GM21825 (cell line): ENCODE data around the gene DMRTB1.

Source experiments
- ATAC-seq: cut with Tn5 transposase; IDR thresholded peaks from one replicate; pipeline ENCODE4 v1.9.1; 2021; ENCODE audit warnings: mild to moderate bottlenecking, moderate library complexity; ENCODE audit not compliant: unreplicated experiment

Gene DMRTB1

DNA sequence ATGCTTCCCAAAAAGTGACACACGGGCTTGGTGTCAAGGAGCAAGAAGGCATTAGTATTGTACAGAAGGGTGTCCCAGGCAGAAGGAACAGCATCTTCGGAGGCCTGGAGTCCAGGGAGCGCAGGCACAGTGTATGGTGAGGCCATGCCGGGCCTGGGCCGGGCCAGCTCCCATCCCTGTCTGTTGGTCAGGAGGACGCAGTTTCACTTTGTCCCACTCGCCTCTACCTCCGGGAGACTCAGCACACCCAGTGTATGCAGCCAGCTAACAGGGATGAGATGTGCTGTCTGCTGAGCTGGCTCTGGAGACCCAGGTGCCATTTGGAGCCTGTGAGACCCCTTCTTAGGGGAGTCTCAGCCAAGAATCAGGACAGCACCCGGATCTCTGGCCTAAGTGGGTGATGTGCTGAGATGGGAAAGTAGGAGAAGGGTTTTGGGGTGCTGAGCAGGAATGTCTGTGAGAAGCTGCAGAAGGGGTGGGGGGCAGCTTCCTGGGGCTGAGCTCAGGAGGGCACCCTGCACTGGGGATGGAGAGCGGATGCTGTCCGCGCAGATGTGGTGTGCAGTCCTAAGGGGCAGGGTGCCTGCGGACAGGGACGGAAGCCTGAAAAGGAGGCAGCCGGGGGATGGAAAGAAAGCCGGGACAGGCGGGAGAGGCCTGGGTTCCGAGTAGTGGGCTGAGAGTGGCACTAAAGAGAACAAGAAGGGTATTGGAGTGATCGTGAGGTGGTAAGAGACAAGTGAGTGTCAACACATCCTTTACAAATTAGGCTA lies 25.7 kb downstream of the DMRTB1 start:
- no peak for ATAC-seq

DNA sequence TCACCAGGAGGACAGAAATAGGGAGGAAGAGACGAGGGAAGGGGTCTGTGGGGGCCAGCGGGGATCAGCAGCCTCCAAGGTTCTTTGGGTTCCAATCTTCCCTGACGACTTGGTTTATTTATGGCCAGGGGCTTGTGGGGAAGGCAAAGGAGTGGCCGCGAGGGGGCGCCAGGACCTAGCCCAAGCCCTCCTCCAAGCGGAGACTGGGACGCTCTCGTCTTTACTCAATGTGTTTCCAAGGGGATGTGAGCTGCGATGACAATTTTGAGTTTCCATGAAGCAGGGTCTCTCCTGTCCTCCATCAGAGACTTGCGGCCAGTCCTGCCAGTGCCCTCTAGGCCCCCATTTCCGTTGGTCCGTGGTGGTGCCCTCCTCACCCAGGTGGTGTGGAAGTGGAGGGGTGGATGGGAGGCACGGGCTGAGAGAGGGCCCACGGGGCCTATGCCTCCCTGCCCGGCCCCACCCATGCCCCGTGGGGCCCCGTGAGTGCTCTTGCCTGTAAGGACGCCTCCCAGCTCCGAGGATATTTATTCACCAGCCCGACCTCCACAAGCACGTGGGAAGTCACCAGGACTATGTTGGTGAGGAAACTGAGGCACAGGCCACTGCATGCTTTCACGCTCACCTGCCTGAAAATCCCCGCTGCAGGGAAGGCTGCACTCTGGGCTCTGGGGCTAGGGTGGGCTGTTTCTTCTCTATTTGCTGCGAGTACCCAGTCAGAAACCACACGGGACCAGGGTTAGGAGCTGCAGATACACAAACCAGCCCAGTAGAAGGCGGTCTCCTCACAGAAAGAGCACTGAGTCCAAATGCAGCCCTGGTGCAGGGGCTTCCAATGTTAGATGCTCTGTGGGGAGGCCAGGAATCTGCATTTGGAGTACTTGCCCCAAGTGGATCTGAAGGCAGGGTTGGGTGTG lies 26.5 kb downstream of the DMRTB1 start:
- no peak for ATAC-seq

DNA sequence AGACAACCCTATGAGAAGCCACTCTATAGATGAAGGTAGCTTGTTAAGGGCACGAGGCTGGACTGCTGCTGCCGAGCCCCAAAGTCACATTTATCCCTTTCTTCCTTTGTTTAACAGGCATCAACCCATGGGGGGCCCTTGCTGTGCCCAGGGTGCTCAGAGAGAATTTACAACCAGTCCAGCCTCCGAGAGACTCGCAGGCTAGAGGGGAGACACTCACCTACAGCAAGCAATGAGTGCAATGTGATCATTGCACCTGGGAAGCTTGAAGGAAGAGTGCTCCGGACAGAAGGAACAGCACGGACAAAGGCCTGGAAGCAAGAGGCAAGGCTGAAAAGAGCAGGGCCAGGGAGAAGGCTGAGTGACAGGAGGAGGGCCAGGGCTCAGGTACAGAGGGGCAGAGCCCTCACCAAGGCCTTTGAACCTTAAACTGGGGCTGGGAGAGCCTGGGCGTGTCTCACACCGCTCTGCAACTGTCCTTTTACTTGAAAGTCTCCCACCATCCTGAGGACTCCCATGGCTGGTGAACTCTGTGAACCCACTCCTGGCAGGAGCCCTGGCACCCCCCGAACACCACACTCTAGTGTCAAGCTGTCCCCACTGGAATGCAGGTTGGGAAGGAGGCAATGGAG lies 27.3 kb downstream of the DMRTB1 start:
- no peak for ATAC-seq

DNA sequence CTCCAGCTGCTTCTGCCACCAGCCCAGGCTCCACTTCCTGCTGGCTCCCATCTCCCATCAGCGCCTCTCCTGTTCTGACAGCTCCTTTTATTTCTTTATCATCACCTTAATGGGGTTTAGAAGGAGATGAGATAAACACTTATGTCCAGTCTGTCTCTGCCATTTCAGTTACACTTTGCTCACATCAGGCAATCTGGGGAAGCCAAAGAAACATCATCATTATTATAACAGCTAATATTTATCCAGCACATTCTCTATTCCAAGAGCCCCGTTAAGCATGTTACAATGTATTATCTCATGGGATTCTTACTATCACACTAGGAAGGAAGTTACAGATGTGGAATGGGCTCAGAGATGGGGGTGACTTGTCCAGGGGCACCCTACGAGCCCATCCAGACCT lies 31.2 kb downstream of the DMRTB1 start:
- ATAC-seq: no peak

DNA sequence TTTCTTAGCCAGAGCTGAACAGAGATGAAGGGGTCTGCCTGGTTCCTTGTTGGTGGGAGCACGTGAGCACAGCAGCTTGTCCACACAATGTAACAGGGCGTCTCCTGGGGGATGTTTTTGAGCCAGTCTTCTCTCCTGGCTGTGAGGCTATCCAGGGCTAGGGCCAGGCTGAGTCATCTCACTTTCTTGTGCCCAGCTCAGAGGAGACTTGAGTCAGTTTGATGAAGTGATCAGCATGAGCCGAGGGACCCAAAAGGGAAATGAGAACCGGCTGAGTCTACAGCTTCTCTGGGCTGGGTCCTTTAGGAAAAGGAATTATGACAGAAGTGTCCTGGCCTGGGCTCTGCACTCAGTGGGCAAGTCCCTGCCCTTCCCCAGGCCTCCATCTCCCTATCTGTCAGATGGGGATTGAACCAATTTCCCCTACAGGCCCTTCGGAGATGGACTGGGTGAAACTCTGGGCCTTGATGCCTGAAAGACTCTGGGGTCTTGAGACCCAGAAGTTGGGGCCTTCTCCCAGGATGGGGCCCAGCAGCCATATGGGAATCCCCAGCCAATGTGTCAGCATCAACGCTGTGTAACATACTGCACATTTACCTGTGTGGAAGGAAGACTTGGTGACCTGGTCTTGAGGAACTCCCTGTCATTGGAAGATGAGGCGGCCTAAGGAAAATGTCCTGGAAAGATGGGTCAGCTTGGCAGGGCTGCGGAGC lies 36.6 kb downstream of the DMRTB1 start:
- no peak for ATAC-seq

DNA sequence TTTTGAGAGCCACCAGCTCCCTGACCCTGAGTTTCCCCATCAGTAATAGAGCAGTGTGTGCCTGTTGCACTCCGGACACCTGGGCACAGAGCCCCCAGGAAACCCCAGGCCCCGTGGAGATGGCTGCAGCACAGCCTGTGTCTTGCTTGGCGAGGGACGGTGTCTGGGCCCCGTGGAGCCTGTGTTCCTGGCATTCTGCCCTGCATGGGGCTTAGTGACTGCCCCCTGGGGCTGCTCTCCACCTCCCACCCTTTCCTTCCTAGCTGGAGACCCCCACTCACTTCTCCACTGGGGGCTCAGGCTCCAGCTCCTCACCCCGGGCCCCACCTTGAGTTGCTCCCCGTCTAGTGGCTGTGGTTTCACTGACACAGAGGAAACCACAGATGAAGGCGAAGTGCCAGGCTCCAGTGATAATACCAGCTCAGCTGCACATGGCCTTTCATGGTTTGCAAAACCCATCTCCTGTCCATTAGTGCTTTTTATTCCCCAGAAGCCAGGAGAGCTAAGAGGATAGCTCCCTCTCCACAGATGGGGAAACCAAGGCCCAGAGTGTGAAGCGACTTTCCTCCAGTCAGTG lies 39.4 kb downstream of the DMRTB1 start:
- no peak for ATAC-seq

DNA sequence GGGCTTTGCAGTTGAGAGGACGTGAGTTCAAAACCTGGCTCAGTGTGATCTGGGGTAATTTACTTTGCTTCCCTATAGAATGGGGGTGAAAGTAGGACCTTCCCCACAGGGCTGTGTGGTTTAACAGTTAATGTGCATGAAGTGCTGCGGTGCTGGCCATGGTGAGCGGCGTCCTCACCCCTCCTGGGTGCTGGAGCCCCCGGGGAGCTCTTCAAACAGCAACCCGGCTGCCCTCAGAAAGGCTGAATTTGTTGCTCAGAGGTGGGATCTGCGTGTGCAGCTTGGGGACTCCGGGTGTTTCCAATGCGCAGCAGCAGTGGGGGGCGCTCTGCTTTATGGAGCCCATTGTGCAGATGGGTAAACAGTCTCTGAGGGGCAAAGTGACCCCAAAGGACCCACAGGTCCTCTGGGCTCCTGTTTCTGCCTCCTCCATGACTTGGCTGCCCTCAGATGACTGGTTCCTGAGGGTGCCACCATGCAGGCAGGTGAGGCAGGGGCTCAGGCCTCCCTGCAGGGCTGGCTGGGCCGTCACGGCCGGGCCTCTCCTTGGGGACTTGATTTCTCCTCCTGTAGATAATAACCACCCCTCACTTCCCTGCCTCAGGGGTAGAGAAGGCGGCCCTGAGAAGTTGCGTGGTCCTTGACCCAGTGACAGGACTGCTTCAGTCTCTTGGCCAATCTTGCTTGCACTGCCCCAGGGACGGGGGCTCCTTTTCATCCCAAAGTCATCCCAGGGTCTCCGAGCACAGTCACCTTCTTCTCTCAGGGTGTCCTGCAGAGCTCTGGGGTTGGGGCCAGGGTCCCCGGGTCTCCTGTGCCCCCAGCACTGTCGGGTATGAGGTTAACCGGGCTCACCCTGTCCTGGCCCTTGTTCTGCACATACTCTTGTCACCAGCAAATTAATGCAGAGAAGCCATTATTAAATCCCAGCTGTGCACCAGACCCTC lies 40.3 kb downstream of the DMRTB1 start:
- ATAC-seq: no peak

DNA sequence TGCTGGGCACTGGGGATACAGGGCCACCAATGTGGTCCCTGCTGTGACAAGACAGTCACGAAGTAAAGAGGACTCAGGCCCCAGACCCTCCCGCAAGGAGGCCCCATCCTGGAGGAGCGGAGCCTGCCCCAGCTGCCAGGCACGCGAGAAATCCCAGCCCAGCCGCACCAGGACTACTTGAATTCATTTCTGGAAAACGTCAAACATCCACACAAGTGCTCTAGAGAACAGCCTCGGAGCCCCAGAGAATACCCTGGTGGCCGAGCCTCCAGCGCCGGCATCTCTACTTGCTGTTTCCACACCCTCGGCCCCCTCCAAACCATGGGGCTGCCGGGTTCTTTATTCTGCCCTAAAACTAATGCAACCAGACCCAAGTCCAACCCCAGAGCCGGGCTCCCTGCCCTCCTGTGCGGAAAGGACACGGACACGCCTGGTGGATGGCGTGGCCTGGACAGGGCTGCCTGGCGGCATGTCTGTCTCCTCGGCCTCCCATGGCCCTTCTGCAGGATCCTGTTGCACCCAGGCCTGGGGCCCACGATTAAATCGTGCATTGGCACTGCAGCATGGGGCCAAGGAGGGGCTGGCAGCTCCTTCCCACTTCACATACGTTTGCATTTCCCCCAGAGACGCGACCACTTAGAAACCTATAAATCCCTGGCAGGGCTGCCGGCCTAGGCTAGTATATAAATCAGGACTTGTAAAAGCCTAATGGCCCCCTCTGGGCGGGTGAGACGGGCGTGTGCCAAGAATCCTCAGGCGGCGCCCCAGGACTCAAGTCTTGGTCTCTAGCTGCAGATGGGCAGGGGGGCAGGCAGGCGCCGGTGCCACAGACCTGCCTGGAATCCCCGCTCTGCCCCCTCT lies 41.2 kb downstream of the DMRTB1 start:
- ATAC-seq: no peak

DNA sequence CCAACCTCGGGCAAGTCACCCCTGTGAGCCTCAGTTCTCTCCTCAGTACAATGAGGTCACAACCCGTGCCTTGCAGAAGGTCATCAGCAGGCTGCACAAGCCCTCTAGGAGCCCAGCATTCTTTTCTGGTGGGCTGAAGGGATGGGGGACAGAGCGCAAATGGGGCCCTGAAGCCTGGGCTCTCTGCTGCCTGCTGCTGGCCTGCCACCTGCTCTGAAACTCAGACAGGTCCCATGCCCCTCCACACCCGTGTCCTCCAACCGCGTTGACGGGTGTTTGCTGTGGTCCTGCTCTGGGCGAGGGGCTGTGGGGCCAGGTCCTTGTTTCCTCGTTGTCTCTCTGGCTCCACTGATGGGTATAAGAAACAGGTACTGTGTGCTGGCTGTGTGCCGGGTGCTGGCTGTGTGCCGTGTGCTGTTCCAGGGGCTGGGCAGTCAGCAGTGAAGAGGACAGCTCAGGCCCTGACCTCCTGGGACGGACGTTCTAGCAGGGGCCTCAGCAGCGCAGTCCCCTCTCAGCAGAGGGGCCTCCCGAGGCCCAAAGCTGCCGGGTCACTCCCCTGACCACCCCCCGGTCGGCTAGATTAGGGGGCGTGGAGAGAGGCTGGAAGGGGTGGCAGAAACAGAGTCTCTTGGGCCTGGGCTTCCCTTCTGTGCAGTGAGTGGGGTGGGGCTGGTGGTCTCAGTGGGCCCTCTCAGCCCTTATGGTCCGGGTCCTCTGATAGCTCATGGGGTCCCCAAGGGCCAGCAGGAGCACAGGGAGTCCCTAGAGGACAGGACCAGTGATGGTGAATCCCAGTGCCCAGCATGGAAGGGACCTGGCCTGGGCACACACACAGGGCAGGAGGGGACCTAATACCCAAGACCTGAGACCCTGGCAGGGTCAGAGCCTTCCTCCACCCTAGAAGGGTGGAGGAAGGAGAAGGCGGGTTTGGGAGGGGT lies 42.1 kb downstream of the DMRTB1 start:
- ATAC-seq: no peak

DNA sequence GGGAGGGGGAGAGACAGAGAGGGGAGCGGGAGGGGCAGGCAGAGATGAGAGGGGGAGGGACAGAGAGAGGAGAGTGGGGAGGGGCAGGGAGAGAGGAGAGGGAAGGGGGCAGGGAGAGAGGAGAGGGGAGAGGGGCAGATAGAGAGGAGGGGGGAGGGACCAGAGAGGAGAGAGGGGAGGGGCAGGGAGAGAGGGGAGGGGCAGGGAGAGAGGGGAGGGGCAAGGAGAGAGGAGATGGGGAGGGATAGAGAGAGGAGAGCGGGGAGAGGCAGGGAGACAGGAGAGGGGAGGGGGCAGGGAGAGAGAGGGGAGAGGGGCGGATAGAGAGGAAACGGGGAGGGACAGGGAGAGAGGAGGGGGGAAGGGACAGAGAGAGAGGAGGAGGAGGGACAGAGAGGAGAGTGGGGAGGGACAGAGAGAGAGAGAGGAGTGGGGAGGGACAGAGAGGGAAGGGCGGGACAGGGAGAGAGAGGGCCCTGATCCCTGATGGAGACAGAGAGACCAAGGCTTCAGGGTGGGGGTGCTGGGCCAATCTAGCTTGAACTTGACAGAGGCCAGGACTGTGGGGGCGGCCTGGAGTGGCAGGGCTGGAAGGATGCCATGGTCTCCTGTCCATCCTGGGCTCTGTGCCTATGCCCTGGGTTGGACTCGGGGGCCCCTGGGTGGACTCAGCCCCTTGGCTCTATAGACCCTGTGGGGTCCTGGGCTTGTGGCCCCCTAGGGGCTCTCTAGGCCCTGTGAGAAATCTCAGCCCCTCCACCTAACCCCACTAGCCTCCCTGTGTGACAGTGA lies 43.6 kb downstream of the DMRTB1 start:
- no peak for ATAC-seq

DNA sequence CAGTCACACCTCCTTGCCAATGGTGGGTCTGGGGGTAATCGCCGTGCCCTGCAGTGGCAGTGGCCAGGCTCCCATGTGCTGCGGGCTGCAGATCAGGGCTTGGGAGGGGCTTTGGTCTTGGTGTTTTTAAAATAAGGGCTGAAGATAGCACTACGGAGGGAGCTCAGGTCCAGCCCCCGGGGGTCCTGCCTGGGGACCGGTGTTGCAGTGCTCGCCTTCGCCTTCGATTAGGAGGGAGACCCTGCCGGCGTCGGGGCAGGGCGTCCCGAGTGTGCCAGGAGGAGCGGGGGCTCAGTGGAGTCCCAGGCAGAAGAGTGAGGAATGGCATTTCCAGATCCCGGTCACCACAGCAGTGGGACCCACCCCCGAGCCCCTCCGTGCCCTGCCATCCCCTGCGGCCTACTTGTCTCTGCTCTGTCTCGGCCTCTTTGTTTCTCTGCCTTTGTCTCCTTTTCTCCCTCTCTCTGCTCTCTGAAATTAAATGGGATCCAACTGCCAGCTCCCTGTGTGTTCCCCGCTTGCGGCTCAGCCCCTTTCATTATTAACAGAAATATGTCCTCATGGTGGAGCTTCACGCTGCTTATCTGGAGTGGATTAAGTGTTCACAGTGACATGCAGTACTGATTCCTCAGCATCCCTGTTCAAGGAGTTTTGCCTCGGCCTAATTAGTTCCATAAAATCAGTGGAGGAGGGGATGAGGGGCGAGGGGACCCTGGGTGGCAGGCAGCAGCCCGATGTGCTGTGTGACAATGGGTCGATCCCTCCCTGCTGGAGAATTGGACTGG lies 44.4 kb downstream of the DMRTB1 start:
- no peak for ATAC-seq

DNA sequence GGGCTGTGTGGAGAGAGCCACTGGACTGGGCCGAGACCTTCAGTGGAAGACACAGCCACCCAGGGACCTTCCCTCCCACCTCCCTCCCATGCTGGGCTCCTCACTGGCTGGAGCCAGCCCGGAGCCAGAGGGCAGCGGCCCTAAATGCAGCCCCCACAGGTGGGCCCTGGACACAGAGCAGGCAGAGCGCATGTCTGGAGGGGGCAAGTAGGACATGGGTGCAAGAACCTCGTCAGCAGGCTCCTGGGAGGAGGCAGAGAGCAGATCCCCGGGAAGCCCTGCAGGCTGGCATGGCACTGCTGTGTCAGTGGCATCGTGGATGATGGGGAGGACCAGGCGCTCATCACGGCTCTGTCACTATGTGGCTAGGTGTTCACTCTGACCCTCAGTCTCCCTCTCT lies 45.7 kb downstream of the DMRTB1 start:
- ATAC-seq: no peak

DNA sequence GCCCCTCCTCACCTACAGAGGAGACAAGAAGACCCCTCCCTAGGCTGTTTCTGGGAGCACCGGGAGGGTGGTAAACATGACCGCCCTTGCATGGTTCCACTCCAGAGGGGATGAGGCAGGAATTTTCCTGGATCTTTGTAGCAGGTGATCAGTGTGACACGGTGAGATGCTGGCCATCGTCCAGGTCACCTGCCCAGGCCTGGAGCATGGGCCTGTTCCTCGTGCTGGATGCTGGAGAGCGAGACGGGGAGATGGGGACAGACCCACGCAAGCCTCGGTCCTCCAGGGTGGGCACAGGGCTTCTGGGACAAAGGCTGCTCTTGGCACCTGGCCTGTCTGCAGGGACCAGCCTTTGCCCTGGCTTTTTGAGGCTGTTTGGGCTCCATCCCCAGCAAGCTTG lies 46.2 kb downstream of the DMRTB1 start:
- ATAC-seq: no peak

DNA sequence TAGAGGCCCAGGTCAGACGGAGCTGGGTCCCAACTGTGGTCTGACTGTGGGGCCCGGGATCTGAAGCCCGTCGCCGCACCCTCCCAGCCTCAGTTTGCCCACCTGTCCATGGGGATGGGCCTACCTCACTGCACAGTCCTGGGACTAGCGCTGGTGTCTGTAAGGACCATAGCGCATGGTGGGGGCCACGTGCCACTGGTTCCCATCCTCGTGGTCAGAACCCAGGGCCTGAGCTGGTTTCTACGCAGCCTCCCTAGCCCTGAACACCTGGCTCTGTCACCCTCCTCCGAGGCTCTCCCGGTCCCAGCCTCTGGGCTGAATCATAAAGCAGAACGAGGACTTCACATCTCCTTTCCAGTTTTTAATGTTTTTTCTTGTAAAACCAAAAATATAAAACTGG lies 46.7 kb downstream of the DMRTB1 start:
- ATAC-seq: no peak

DNA sequence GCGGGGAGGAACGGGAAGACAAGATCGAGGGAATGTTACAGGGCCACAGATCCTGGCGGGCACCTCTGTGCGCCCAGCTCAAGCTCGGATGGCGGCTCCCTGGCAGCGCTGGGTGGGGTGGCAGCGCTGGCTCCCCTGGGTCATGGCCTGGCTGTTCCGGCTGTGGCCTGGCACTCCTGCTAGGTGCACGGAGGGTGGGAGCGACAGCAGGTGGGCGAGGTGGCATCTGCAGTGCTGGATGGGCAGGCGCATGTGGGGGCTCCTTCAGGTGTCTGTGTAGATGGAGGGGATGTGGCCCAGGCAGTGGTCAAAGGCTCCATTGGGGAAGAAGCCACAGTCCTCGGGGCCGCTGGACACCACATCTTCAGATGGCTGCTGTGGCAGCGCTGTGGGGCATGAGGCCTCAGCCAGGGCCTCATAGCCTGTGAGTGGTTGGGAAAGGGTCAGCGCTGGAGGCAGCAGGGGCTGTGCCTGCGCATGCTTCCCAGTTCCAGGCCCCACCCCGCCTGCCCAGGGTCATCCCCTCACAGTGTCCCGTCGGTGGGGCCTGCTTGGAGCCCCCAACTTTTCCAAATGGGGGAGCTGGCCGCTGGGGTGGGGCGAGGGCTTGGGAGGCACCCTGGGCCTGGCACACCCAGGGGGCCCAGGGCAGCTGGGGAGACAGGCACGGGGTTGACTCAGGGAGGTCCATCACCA lies 47.3 kb downstream of the DMRTB1 start:
- ATAC-seq: no peak
